ENCODE data around the gene HAPLN3. TPM values are rescaled to one million over a fixed set of nuclear protein-coding genes. Genes with fewer than 3 reads are reported as not detected.

Gene HAPLN3
- total and polyA plus RNA-seq, 4 donors: 0.21 to 0.51 (median 0.34) TPM

DNA sequence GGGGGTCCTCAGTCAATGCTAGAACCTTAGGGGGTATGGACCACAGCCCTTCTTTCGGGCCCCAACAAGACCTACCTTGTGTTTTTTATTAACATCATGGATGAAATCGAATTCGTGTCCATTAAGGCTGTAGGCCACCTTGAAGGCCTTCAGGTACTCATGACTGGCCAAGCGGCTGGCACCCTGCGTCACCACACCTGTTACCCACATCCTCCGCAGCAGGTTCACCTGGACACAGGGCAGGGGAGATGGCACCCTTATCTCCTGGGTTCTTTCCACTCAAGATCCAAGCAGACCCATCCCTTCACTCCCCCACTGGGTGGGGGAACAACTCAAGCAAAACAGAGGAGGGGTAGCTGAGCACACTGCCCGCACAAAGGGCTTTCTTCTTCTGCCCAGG is 11.2 kb upstream of the HAPLN3 start:
- H3K4me1 ChIP-seq (ENCODE audit: control insufficient read depth in 4 of 4, insufficient read depth in 4 of 4, low read length in 3 of 4): no peaks in the 10 kb centered on the region
- 95% methylated on average over 7 of the region's 7 CpGs for WGBS
- H3K27me3 ChIP-seq (ENCODE audit: control insufficient read depth in 4 of 4, insufficient read depth in 4 of 4, low read length in 3 of 4): no peaks in the 10 kb centered on the region
- DNase-seq (ENCODE audit: low spot score): no peak
- TF ChIP-seq SP1 (IDR thresholded peaks at IDR 0.05): no peak
- TF ChIP-seq, protein P1, sequence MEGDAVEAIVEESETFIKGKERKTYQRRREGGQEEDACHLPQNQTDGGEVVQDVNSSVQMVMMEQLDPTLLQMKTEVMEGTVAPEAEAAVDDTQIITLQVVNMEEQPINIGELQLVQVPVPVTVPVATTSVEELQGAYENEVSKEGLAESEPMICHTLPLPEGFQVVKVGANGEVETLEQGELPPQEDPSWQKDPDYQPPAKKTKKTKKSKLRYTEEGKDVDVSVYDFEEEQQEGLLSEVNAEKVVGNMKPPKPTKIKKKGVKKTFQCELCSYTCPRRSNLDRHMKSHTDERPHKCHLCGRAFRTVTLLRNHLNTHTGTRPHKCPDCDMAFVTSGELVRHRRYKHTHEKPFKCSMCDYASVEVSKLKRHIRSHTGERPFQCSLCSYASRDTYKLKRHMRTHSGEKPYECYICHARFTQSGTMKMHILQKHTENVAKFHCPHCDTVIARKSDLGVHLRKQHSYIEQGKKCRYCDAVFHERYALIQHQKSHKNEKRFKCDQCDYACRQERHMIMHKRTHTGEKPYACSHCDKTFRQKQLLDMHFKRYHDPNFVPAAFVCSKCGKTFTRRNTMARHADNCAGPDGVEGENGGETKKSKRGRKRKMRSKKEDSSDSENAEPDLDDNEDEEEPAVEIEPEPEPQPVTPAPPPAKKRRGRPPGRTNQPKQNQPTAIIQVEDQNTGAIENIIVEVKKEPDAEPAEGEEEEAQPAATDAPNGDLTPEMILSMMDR (IDR thresholded peaks at IDR 0.05; ENCODE audit: low read depth, low read length, missing input control): no peak
- TF ChIP-seq RAD21 (IDR thresholded peaks at IDR 0.05): no peak
- H3K9me3 ChIP-seq (ENCODE audit: control insufficient read depth in 4 of 4, low read length in 3 of 4): no peaks in the 10 kb centered on the region
- H3K27ac ChIP-seq (ENCODE audit: low read depth in 1 of 2, low read length in 2 of 2): no peak overlapping the region
- H3K4me3 ChIP-seq (ENCODE audit: low read depth in 1 of 3, low read length in 3 of 3): no peak overlapping the region
- H3K36me3 ChIP-seq (ENCODE audit: control insufficient read depth in 4 of 4, insufficient read depth in 3 of 4, low read depth in 1 of 4, low read length in 3 of 4): no peaks in the 10 kb centered on the region
- H3K9ac ChIP-seq (ENCODE audit: low read depth in 1 of 2, low read length in 2 of 2): no peak overlapping the region

DNA sequence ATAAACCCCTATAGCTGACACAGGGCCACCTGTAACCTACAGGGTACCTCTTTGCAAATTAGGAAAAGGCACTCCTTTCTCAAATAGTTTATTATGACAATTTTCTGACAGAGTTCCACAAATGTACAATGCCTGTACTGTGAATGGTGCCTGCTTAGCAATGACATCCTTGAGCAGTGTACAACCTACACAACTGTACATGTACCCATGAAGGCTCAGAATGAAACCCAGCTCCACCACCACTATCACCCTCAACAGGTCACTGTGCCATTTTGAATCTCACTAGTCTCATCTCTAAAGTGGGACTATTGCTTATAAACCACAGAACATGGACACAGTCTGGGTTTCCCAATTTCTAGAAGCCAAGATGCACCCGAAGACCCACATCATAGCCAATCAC is 10.8 kb upstream of the HAPLN3 start:
- Histone ChIP-seq H3K27ac (ENCODE audit: low read depth in 1 of 2, low read length in 2 of 2) (no peak overlapping the region), H3K36me3 (ENCODE audit: control insufficient read depth in 4 of 4, insufficient read depth in 3 of 4, low read depth in 1 of 4, low read length in 3 of 4) (no peaks in the 10 kb centered on the region), H3K4me3 (ENCODE audit: low read depth in 1 of 3, low read length in 3 of 3) (no peak overlapping the region), H3K9ac (ENCODE audit: low read depth in 1 of 2, low read length in 2 of 2) (no peak overlapping the region), H3K27me3 (ENCODE audit: control insufficient read depth in 4 of 4, insufficient read depth in 4 of 4, low read length in 3 of 4) (no peaks in the 10 kb centered on the region), H3K4me1 (ENCODE audit: control insufficient read depth in 4 of 4, insufficient read depth in 4 of 4, low read length in 3 of 4) (no peaks in the 10 kb centered on the region), H3K9me3 (ENCODE audit: control insufficient read depth in 4 of 4, low read length in 3 of 4) (no peaks in the 10 kb centered on the region)
- TF ChIP-seq YY1 (IDR thresholded peaks at IDR 0.05) (no peak), RXRA (IDR thresholded peaks at IDR 0.05) (no peak), JUND (IDR thresholded peaks at IDR 0.05) (no peak), TAF1 (conservative IDR thresholded peaks at IDR 0.05) (no peak), GABPA (IDR thresholded peaks at IDR 0.05 in 1 of 2, conservative IDR thresholded peaks at IDR 0.05 in 1 of 2) (no peak), HNF4A (conservative IDR thresholded peaks at IDR 0.05) (no peak), FOXA1 (IDR thresholded peaks at IDR 0.05) (no peak), NR2F2 (IDR thresholded peaks at IDR 0.05) (no peak), EGR1 (IDR thresholded peaks at IDR 0.05; ENCODE audit: low read depth in 2 of 2) (no peak), SP1 (IDR thresholded peaks at IDR 0.05) (no peak), RAD21 (IDR thresholded peaks at IDR 0.05) (no peak)
- TF ChIP-seq, protein P2, sequence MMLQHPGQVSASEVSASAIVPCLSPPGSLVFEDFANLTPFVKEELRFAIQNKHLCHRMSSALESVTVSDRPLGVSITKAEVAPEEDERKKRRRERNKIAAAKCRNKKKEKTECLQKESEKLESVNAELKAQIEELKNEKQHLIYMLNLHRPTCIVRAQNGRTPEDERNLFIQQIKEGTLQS (IDR thresholded peaks at IDR 0.05): no peak
- TF ChIP-seq, protein P3, sequence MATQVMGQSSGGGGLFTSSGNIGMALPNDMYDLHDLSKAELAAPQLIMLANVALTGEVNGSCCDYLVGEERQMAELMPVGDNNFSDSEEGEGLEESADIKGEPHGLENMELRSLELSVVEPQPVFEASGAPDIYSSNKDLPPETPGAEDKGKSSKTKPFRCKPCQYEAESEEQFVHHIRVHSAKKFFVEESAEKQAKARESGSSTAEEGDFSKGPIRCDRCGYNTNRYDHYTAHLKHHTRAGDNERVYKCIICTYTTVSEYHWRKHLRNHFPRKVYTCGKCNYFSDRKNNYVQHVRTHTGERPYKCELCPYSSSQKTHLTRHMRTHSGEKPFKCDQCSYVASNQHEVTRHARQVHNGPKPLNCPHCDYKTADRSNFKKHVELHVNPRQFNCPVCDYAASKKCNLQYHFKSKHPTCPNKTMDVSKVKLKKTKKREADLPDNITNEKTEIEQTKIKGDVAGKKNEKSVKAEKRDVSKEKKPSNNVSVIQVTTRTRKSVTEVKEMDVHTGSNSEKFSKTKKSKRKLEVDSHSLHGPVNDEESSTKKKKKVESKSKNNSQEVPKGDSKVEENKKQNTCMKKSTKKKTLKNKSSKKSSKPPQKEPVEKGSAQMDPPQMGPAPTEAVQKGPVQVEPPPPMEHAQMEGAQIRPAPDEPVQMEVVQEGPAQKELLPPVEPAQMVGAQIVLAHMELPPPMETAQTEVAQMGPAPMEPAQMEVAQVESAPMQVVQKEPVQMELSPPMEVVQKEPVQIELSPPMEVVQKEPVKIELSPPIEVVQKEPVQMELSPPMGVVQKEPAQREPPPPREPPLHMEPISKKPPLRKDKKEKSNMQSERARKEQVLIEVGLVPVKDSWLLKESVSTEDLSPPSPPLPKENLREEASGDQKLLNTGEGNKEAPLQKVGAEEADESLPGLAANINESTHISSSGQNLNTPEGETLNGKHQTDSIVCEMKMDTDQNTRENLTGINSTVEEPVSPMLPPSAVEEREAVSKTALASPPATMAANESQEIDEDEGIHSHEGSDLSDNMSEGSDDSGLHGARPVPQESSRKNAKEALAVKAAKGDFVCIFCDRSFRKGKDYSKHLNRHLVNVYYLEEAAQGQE (IDR thresholded peaks at IDR 0.05): no peak
- TF ChIP-seq, protein P1 (IDR thresholded peaks at IDR 0.05; ENCODE audit: low read depth, low read length, missing input control): no peak
- TF ChIP-seq, protein P4, sequence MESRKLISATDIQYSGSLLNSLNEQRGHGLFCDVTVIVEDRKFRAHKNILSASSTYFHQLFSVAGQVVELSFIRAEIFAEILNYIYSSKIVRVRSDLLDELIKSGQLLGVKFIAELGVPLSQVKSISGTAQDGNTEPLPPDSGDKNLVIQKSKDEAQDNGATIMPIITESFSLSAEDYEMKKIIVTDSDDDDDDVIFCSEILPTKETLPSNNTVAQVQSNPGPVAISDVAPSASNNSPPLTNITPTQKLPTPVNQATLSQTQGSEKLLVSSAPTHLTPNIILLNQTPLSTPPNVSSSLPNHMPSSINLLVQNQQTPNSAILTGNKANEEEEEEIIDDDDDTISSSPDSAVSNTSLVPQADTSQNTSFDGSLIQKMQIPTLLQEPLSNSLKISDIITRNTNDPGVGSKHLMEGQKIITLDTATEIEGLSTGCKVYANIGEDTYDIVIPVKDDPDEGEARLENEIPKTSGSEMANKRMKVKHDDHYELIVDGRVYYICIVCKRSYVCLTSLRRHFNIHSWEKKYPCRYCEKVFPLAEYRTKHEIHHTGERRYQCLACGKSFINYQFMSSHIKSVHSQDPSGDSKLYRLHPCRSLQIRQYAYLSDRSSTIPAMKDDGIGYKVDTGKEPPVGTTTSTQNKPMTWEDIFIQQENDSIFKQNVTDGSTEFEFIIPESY (IDR thresholded peaks at IDR 0.05): no peak
- TF ChIP-seq, protein P5, sequence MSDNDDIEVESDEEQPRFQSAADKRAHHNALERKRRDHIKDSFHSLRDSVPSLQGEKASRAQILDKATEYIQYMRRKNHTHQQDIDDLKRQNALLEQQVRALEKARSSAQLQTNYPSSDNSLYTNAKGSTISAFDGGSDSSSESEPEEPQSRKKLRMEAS (IDR thresholded peaks at IDR 0.05): no peak
- DNase-seq (ENCODE audit: low spot score): no peak
- 98% methylated on average over 1 of the region's 1 CpG for WGBS

Data from liver (tissue), 9 donors.